Measurements from ENCODE around the gene NRG3. TPM values are rescaled to one million over a fixed set of nuclear protein-coding genes. Genes with fewer than 3 reads are reported as not detected.

The NRG3 gene
- total and polyA plus RNA-seq, 2 of the 8 experiments (the other 6 are each of a cell fraction or from before 2014, with no cell fraction given), result 4.2 to 5.0 TPM

DNA sequence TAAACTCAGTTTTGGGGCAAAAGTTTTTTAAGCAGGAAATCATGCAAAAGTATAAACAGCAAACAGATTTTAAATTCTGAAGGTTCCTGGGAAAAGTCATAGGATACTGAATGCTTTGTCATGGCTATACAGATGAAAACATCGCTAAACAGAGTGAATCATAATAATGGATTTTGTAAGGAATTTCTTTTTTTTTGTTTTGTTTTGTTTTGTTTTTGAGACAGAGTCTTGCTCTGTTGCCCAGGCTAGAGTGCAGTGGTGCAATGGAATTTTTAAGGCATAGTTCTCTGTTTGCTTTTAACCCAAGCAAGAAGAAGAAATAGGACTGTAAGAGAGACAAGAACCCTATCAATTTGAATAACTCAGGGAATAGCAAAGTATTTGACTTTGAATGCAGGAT lies 285.3 kb downstream of the NRG3 start (continued):
- no peak for TF ChIP-seq CHD7 (IDR thresholded peaks at IDR 0.05; ENCODE audit: insufficient replicate concordance, low read length)
- TF ChIP-seq SAP30 (IDR thresholded peaks at IDR 0.05; ENCODE audit: insufficient read depth, insufficient replicate concordance, low read length), result no peak
